Pancreas (tissue), 10 donors: ENCODE data around the gene FBXO46. TPM values are rescaled to one million over a fixed set of nuclear protein-coding genes. Genes with fewer than 3 reads are reported as not detected.

ENCODE experiments used
- ATAC-seq, 4 donors: fragments of 200-7000 bp; cut with Tn5 transposase; one replicate each; pipeline versions ENCODE4 v1.8.0 to v1.9.1; 2020; ENCODE audit warnings: mild to moderate bottlenecking in 4 of 4, moderate library complexity in 4 of 4
- DNase-seq, 6 donors: peaks; one replicate each; pipeline ENCODE4 v3.0.0-alpha.2; 2020
- FAIRE-seq: peaks from 2 replicates; lab custom pipeline; 2012; peaks lifted over from hg19 to GRCh38; lab: Jason Lieb, UNC
- H3K27ac ChIP-seq, 4 donors: fragments of 200-600 bp; sonication (generic); 1 replicate in 3 of 4; 2 replicates in 1 of 4; pipeline versions ENCODE4 v1.5.0 to v1.8.0; 2020
- H3K27me3 ChIP-seq, 4 donors: fragments of 200-600 bp; one replicate each; pipeline ENCODE4 v1.8.0; 2021
- H3K36me3 ChIP-seq, 3 donors: fragments of 200-600 bp; sonication (generic) in 1 of 3; one replicate each; pipeline versions ENCODE4 v1.5.0 to v1.8.0; 2020 to 2021
- H3K4me1 ChIP-seq, 3 donors: fragments of 200-600 bp; one replicate each; pipeline ENCODE4 v1.8.0; 2021
- H3K4me3 ChIP-seq, 4 donors: fragments of 200-600 bp; sonication (generic) in 2 of 4; one replicate each; pipeline versions ENCODE4 v1.5.0 to v1.8.0; 2020 to 2021
- H3K9me3 ChIP-seq, 4 donors: fragments of 200-600 bp; one replicate each; pipeline ENCODE4 v1.8.0; 2021
- CTCF ChIP-seq, 4 donors: fragments of 200-600 bp; sonication (generic) in 3 of 4; IDR thresholded peaks; one replicate each; pipeline versions ENCODE4 v1.5.0 to v1.8.0; 2021; ENCODE audit warnings: antibody characterized with exemption in 4 of 4
- WGBS, 2 donors: extraction: QIAGEN DNeasy Blood & Tissue Kit; methylation state at CpG; one replicate each; pipeline ENCODE4 v1.1.7; 2013; 5-methylcytosine and 5-hydroxymethylcytosine counted together
- intact Hi-C, 3 donors: fragments of 100-400 bp; cut with DNase I; formaldehyde crosslinking; loops; one replicate each; pipeline versions ENCODE4 v1.11.1 to v1.14.2; 2022
- polyA plus RNA-seq, 2 donors: library from polyadenylated mRNA; stranded (reverse); fragments of 200-250 nt; gene quantifications; one replicate each; pipeline ENCODE4 v1.2.3, GENCODE V29; 2013
- total RNA-seq, 6 donors: library from RNA; stranded (reverse); fragmentation: NEBNext Ultra II Directional in 4 of 6; extraction: Animal tissue kit (Norgen Biotek cat#: 25700) in 4 of 6; gene quantifications; one replicate each; pipeline versions ENCODE4 v1.2.1 to v1.2.4, GENCODE V29; 2021 to 2023
- donor health status: healthy with polysubstance abuse.
- donor health status: DM: no; HTN: no; CAD: no; lungs with moderate emphysema.
- donor health status: DM: no; HTN: no; CAD: no.
- donor health status: control.
- donor health status: control.
- donor health status: Bipolar disorder and iron deficiency.
- donor health status: DM: yes; HTN: yes; CAD: no.
- donor health status: DM: no; HTN: no; CAD: no.
- donor health status: DM: no; HTN: no; CAD: no.
- donor health status: DM: yes; HTN: yes; CAD: no.

Gene FBXO46
- total and polyA plus RNA-seq, 8 donors = 6.7 to 11.3 (median 9.5) TPM

GRCh38 chr19:45670670-45671453 lies 59.8 kb downstream of the FBXO46 start:
- WGBS, 2 donors = 16 to 17% methylated on average over 37 to 42 of the region's 42 CpGs

DNA sequence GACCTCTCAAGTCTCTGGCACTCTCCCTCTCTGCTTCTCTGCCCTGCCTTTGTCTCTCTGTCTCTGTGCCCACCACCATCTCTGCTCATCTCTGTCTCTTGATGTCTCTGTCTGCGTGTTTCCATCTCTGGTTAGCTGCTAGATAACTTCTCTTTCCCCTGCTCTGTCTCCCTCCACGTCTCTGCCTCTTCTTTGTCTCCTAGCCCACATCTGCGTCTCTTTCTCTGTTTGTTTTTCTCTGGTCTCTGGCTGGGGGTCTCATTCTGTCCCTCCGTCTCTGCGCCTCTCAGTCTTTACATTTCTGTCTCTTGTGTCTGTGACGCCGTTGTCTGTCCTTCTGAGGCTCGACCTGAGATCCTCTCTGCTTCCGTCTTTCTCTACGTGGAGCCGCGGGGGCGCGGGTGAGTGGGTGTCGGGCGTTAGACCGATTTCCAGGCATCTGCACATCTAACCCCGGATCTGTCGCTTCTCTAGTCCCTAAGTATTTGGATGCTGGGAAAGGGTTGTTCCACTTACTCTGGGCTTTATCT lies 62.3 kb downstream of the FBXO46 start:
- FAIRE-seq (no peak), DNase-seq (no peak), ATAC-seq (peak in 1 of 4 donors; percentile 0)
- Histone ChIP-seq H3K27ac (peak overlapping the region; percentile 9 to 62 (median 26)), H3K27me3 (no peaks in the 10 kb centered on the region), H3K4me3 (peak overlapping the region; percentile 11 to 50 (median 36)), H3K4me1 (no peaks in the 10 kb centered on the region), H3K36me3 (no peaks in the 10 kb centered on the region), H3K9me3 (no peaks in the 10 kb centered on the region)
- no peak for TF ChIP-seq CTCF (IDR thresholded peaks at IDR 0.05)
- 0% methylated on average over 19 of the region's 19 CpGs for WGBS, 2 donors
- intact Hi-C loops = no loop called here

More at GRCh38 chr19:45670670-45671453, 59.8 kb downstream of the FBXO46 start:
- intact Hi-C loops = no loop called here
- H3K36me3 ChIP-seq = no peaks in the 10 kb centered on the region
- no peaks in the 10 kb centered on the region for H3K9me3 ChIP-seq
- H3K4me3 ChIP-seq = peak overlapping the region in 2 of 4 donors; percentile 20 to 44
- H3K4me1 ChIP-seq = no peaks in the 10 kb centered on the region
- DNase-seq (peak; percentile 90 to 98 (median 95)), ATAC-seq (peak; percentile 80 to 87 (median 84)), FAIRE-seq (no peak)
- no peak for TF ChIP-seq CTCF (IDR thresholded peaks at IDR 0.05)
- no peaks in the 10 kb centered on the region for H3K27me3 ChIP-seq
- peak overlapping the region in 3 of 4 donors; percentile 38 to 65 (median 50) for H3K27ac ChIP-seq

GRCh38 chr19:45667620-45668341 lies 62.9 kb downstream of the FBXO46 start, which contains the start of gene GIPR:
GIPR (plus strand) TSS chr19:45668221; CDS start chr19:45669521, 1,300 bp downstream.
- Histone ChIP-seq H3K27me3 (no peaks in the 10 kb centered on the region), H3K9me3 (no peaks in the 10 kb centered on the region), H3K36me3 (no peaks in the 10 kb centered on the region), H3K4me1 (no peaks in the 10 kb centered on the region), H3K27ac (peak within 1 kb of the TSS; percentile 9 to 62 (median 26)), H3K4me3 (peak within 1 kb of the TSS; percentile 11 to 50 (median 36))
- intact Hi-C loops = no loop called here
- FAIRE-seq = no peak
- no peak for TF ChIP-seq CTCF (IDR thresholded peaks at IDR 0.05)
- ATAC-seq = peak; percentile 52 to 68 (median 54)
- peak; percentile 59 to 87 (median 80) for DNase-seq
- WGBS, 2 donors = 2 to 5% methylated on average over 14 to 15 of the region's 15 CpGs

GRCh38 chr19:45664575-45664974 lies 66.1 kb downstream of the FBXO46 start:
- no peaks in the 10 kb centered on the region for H3K4me1 ChIP-seq
- H3K27me3 ChIP-seq = no peaks in the 10 kb centered on the region
- intact Hi-C loops = no loop called here
- H3K9me3 ChIP-seq = no peaks in the 10 kb centered on the region
- ATAC-seq (no peak), DNase-seq (no peak), FAIRE-seq (no peak)
- H3K36me3 ChIP-seq = no peaks in the 10 kb centered on the region
- 58 to 76% methylated on average over 7 of the region's 7 CpGs for WGBS, 2 donors
- H3K4me3 ChIP-seq = no peak overlapping the region
- no peak for TF ChIP-seq CTCF (IDR thresholded peaks at IDR 0.05)
- H3K27ac ChIP-seq = no peak overlapping the region
